Measurements from ENCODE around the gene RIOK2.

GRCh38 chr5:97118261-97119006 lies 64.6 kb downstream of the RIOK2 start:
- TF ChIP-seq POLR2A (IDR thresholded peaks at IDR 0.05; ENCODE audit: low read depth, low read length) (no peak), POLR2AphosphoS5 (IDR thresholded peaks at IDR 0.05; ENCODE audit: low read depth, low read length) (no peak)
